Measurements from ENCODE around the gene NSL1. TPM values are rescaled to one million over a fixed set of nuclear protein-coding genes. Genes with fewer than 3 reads are reported as not detected.
A peak's percentile ranks its signal among the peaks of the same experiment; 100 is the strongest.

Gene NSL1, protein sequence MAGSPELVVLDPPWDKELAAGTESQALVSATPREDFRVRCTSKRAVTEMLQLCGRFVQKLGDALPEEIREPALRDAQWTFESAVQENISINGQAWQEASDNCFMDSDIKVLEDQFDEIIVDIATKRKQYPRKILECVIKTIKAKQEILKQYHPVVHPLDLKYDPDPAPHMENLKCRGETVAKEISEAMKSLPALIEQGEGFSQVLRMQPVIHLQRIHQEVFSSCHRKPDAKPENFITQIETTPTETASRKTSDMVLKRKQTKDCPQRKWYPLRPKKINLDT
- polyA plus RNA-seq (ENCODE audit: insufficient read depth in 1 of 5, insufficient read length in 5 of 5, low replicate concordance in 1 of 5): 10 to 100 TPM; 37.6 to 53.0 (median 43.7) TPM
- long read RNA-seq, donor 1, transcript NSL1-202 (6 exons, 2,317 nt): major isoform, 23 of 29 reads
- long read RNA-seq, donor 1, partial matches to known transcripts: 0 of 29 reads
- long read RNA-seq, donor 1, other reads (novel, unspliced or antisense): 0 of 29 reads
- long read RNA-seq, donor 2, transcript NSL1-202 (6 exons, 2,317 nt): major isoform, 20 of 21 reads
- long read RNA-seq, donor 2, partial matches to known transcripts: 0 of 21 reads
- long read RNA-seq, donor 2, other reads (novel, unspliced or antisense): 0 of 21 reads
- long read RNA-seq, donor 3, transcript NSL1-202 (6 exons, 2,317 nt): major isoform, 13 of 15 reads
- long read RNA-seq, donor 3, partial matches to known transcripts: 0 of 15 reads
- long read RNA-seq, donor 3, other reads (novel, unspliced or antisense): 0 of 15 reads
- long read RNA-seq, donor 4, transcript NSL1-202 (6 exons, 2,317 nt): major isoform, 9 of 14 reads
- long read RNA-seq, donor 4, partial matches to known transcripts: 0 of 14 reads
- long read RNA-seq, donor 4, other reads (novel, unspliced or antisense): 0 of 14 reads
- long read RNA-seq, donor 5, transcript NSL1-202 (6 exons, 2,317 nt): major isoform, 30 of 31 reads
- long read RNA-seq, donor 5, partial matches to known transcripts: 0 of 31 reads
- long read RNA-seq, donor 5, other reads (novel, unspliced or antisense): 0 of 31 reads
- long read RNA-seq, donor 6, transcript NSL1-202 (6 exons, 2,317 nt): major isoform, 23 of 27 reads
- long read RNA-seq, donor 6, partial matches to known transcripts: 0 of 27 reads
- long read RNA-seq, donor 6, other reads (novel, unspliced or antisense): 0 of 27 reads
- long read RNA-seq, donor 7, transcript NSL1-202 (6 exons, 2,317 nt): major isoform, 10 of 13 reads
- long read RNA-seq, donor 7, partial matches to known transcripts: 0 of 13 reads
- long read RNA-seq, donor 7, other reads (novel, unspliced or antisense): 0 of 13 reads
- long read RNA-seq, donor 8, transcript NSL1-202 (6 exons, 2,317 nt): major isoform, 7 of 10 reads
- long read RNA-seq, donor 8, partial matches to known transcripts: 0 of 10 reads
- long read RNA-seq, donor 8, other reads (novel, unspliced or antisense): 0 of 10 reads

DNA sequence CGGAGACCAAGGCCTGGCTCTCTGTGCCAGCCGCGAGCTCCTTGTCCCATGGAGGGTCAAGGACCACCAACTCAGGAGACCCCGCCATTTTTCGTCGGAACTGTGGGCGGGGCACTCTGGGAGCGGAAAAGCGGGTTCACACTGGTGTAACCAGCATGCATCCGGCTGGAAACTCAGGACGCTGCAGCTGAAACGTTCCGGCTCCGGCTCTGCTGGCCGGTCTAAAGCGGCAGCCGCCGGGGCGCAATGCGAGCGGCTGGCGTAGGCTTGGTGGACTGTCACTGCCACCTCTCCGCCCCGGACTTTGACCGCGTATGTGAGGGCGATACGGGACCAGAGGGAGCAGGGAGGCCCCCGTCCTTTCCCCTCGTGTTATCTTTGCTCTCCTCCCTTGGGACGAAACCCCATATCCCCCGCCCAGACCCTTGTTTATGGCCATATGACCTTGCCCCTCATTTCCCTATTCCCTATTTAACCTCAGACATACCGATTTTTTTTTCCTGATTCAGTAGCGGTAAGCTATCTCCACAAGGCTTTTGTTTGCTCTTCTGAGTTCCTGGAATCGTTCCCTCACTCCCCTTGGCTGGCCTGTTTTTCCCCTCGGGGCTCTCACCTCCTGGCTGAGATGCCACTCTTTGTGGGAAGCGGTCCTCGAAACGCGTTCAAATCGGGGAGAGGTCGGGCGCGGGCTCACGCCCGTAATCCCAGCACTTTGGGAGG, at the start of gene NSL1, which contains the start of gene TATDN3:
NSL1 (minus strand) TSS at position 102 of the 720 bp plus-strand sequence; CDS start at position 88, 14 bp downstream.
TATDN3 (plus strand) TSS at position 219 of the 720 bp plus-strand sequence; CDS start at position 247, 28 bp downstream.
- DNase-seq: peak; percentile 93 to 95

DNA sequence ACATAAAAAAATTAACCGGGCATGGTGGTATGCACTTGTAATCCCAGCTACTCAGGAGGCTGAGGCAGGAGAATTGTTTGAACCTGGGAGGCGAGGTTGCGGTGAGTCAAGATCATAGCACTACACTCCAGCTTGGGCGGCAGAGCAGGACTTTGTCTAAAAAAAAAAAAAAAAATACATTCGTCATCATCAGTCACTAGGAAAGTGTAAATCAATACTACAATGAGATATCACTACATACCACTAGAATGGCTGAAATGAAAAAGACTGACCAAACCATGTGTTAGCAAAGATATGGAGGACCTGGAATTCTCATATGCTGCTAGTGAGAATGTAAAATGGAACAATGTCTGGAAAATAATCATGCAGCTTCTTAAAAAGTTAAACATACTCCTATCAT, 46.6 kb upstream of the NSL1 start:
- no peak for DNase-seq

GRCh38 chr1:212833211-212834207, 41.9 kb upstream of the NSL1 start:
- DNase-seq: peak in 1 of 2 donors; percentile 13

- DNase-seq: no peak
Observed at GRCh38 chr1:212828395-212828794, 36.8 kb upstream of the NSL1 start.

DNA sequence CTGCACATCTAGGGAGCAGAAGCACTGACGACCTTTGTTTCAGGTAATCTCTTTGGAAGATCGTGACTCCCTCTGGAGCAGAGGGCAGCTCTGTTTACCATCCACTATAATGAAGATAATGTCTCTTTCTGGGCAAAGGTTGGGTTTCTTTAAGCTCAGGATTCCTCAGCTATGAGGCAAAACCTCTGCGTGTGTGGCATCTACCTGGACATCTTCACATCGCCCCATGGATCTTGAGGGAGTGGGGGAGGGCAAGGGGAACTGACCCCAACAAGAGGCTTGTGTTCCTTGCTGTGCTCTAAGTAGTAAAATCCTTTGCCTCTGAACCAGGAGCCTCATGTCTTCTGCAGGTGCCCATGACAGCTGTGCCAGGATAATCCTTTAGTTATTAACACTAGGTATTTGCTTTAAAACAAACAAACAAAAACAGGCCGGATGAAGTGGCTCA, 36.3 kb upstream of the NSL1 start:
- DNase-seq: no peak

GRCh38 chr1:212827171-212827776, 35.7 kb upstream of the NSL1 start:
- DNase-seq: no peak

DNA sequence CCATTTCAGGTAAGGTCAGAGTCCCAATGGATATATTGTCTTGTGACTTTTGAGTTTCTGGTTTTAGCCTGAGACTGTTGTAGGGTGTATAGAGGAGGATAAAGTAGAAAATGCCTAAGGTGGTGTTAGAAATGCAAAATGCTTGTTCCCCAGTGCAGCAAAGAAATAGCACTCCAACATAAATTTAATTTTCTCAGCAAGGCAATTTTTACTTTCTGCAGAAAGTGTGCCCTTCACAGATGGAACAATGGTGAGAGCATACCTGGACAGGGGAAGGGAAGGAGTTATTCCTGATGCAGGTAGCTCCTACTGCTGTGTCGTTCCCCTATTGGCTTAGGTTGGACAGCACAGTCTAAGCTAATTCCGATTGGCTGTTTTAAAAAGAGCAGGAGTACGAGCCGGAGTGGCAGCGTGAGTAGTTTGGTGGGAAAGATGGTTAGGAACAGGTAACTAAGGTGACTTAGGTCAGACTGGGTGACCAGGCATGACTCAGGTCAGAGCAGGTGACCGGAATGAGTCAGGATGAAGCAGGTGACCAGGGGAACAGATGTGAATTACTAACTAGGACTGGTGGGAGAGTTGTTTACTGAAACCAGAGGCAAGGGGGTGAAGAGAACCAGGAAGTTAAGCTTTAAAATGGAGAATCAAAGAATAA, 34.3 kb upstream of the NSL1 start:
- no peak for DNase-seq

DNA sequence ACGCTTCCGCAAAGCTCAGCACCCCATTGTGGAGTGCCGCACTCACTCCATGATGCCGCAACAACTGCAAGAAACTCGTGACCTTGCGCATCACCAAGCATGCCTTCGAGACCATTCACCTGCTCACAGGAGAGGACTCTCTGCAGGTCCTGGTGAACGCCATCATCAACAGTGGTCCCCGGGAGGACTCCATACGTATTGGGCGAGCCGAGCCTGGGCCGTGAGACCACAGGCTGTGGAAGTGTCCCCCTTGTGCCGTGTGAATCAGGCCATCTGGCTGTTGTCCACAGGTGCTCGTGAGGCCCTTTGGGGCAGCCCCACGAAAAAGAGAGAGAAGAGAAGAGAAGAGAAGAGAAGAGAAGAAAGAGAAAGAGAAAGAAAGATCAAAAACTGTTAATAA, 32.6 kb upstream of the NSL1 start:
- no peak for DNase-seq

GRCh38 chr1:212822956-212823355, 31.4 kb upstream of the NSL1 start:
- DNase-seq: no peak

- no peak for DNase-seq
Observed at GRCh38 chr1:212820969-212821368, 29.4 kb upstream of the NSL1 start.

DNA sequence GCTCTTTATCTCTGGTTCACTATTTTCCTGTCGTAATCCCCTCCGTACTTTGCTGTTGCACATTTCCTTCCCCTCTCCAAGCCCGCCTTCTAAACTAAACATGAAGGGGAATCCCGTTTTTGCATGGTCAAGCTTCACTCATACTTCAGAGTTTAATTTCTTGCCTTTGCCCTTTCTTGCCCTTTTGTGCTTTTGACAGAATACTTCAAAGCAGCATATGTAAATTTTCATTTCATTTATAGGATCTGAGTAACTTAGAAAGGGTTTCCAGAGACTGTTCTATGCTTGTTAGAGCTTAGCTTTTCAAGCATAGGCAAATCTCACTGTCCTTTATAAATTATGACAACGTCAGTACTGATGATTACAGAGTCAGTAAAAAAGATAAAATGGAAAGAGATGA, 28.1 kb upstream of the NSL1 start:
- no peak for DNase-seq

- DNase-seq: no peak
Observed at GRCh38 chr1:212816567-212817278, 25.1 kb upstream of the NSL1 start.

DNA sequence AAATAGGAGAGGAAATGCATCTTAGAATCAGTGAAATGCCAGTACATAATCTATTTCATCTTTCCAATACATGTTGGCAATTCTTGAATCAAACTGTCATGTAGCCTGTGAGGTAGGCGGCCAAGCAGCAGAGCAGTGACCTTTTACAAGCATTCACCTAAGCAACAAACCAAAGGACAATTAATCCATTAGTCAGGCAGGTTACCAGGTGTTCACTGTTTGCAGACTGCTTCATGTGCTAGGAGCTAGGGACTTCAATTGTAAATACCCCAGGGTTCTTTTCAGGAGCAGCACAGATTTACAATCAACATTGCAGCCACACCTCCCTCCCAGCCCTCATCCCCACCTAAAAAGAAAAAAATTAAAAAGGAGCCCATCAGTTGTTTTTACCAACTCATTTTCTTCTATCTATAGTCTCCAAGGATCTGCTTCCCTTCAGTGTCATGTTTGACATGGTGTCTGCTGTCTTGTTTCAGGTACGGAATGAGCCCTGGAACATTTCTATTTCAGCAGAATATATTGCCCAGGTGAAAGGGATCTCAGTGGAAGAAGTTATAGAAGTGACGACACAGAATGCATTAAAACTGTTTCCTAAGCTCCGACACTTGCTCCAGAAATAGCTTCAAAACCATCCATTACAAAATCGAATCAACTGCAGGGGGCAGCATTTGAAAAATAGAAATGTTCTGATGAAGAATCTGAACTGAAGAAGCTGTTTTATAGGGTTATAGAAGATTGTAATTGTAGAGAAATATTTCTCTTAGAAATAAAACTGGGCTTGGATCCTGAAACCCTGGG, 23.2 kb upstream of the NSL1 start:
- no peak for DNase-seq

DNA sequence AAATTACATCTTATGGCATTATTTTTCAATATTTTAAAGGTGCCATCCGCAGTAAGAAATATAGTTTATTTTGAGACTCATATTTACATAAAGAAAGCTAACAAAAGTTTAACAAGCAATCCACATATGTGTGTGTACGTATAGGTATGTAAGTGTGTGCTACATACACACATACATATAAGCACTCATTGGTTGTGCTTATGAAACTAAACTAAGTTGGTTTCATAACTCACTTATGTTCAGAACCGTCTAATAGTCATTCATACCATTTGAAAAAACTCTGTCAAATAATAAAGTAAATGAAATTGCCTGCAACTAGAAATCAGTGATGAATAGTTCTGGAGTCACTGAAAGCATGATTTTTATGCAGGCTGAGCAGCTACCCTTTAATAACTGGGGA, 14.2 kb upstream of the NSL1 start:
- DNase-seq: no peak

DNA sequence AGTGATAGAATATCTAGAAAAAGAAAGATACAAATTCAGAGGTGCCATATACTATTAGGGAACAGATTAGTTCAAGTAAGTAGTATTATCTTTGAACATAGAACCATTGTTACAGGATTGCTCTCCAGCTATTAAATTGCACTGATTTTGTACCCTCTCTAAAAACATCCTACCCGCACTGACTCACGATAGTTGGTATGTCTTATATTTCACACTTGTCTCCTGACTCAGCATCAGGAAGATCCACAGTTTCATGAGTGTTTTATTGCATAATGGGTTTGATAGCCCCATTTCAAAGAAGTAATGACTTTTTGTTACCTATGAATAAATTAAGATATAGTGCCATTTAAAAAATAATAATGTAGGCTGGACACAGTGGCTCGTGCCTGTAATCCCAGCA, 6.1 kb upstream of the NSL1 start:
- no peak for DNase-seq

DNA sequence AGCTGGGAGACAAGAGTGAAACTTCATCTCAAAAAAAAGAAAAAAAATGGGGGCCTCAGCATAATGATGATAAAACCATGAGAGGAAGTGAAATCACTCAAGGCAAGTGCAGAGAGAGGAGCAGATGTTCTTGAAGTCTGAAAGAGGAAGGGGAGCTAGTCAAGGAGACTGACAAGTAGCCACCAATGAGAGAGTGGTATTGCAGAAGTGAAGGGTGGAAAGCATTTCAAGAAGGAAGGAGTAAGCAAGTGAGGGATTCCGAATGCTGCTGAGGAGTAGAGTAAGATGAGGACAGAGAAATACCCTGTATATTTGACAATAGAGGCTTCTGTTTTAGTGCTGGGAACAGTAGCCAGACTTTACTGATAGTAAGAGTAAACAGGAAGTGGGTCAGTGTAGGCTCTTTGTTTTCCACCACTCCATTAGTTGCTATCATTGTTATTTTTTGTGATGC, 3.0 kb upstream of the NSL1 start:
- DNase-seq: no peak

Data from right lung (tissue), 10 donors.